ENCODE results near the gene PRDM11.

GRCh38 chr11:45260071-45260470 lies 113.6 kb downstream of the PRDM11 start:
- TF ChIP-seq TAF1 (IDR thresholded peaks at IDR 0.05; ENCODE audit: low read depth, low read length), result no peak
- TF ChIP-seq PAX5 (IDR thresholded peaks at IDR 0.05; ENCODE audit: insufficient read depth, low read length, severe bottlenecking), result no peak
